ENCODE results near the gene DENND1B. TPM values are rescaled to one million over a fixed set of nuclear protein-coding genes. Genes with fewer than 3 reads are reported as not detected.
"Not testable (repeated sequence)": the region's sequence is repeated elsewhere in the genome, so short reads cannot be mapped to it uniquely, and the experiment has no call there.

Gene DENND1B
- polyA plus RNA-seq, 3 donors: 10.0 to 10.4 (median 10.4) TPM

- DNase-seq: not testable (repeated sequence)
Observed at GRCh38 chr1:197755553-197755952, 19.7 kb downstream of the DENND1B start.

- not testable (repeated sequence) for DNase-seq
Observed at GRCh38 chr1:197752652-197753164, 22.6 kb downstream of the DENND1B start.

- DNase-seq: no peak
Observed at GRCh38 chr1:197750366-197750765, 24.9 kb downstream of the DENND1B start.

GRCh38 chr1:197745911-197746310, 29.4 kb downstream of the DENND1B start:
- DNase-seq: no peak

GRCh38 chr1:197744979-197745378, 30.3 kb downstream of the DENND1B start:
- no peak for DNase-seq

- no peak for DNase-seq
Observed at GRCh38 chr1:197743578-197743977, 31.7 kb downstream of the DENND1B start.

- no peak for DNase-seq
Observed at GRCh38 chr1:197740992-197741391, 34.3 kb downstream of the DENND1B start.

- no peak for DNase-seq
Observed at GRCh38 chr1:197738927-197739326, 36.4 kb downstream of the DENND1B start.

- DNase-seq: no peak
Observed at GRCh38 chr1:197737916-197738315, 37.4 kb downstream of the DENND1B start.

- DNase-seq: no peak
Observed at GRCh38 chr1:197736685-197737084, 38.6 kb downstream of the DENND1B start.

GRCh38 chr1:197735461-197735860, 39.8 kb downstream of the DENND1B start:
- DNase-seq: no peak

- no peak for DNase-seq
Observed at GRCh38 chr1:197733324-197733723, 42.0 kb downstream of the DENND1B start.

- DNase-seq: no peak
Observed at GRCh38 chr1:197732187-197732586, 43.1 kb downstream of the DENND1B start.

- no peak for DNase-seq
Observed at GRCh38 chr1:197731449-197731848, 43.8 kb downstream of the DENND1B start.

- DNase-seq: no peak
Observed at GRCh38 chr1:197725976-197726375, 49.3 kb downstream of the DENND1B start.

- DNase-seq: peak; percentile 11
Observed at GRCh38 chr1:197725044-197725443, 50.2 kb downstream of the DENND1B start.

- DNase-seq: no peak
Observed at GRCh38 chr1:197715806-197716205, 59.5 kb downstream of the DENND1B start.

- DNase-seq: no peak
Observed at GRCh38 chr1:197706601-197707000, 68.7 kb downstream of the DENND1B start.

- DNase-seq: no peak
Observed at GRCh38 chr1:197705941-197706340, 69.3 kb downstream of the DENND1B start.

GRCh38 chr1:197700688-197701087, 74.6 kb downstream of the DENND1B start:
- DNase-seq: not testable (repeated sequence)

- no peak for DNase-seq
Observed at GRCh38 chr1:197696372-197696771, 78.9 kb downstream of the DENND1B start.

- DNase-seq: no peak
Observed at GRCh38 chr1:197695961-197696360, 79.3 kb downstream of the DENND1B start.

- peak; percentile 3 for DNase-seq
Observed at GRCh38 chr1:197692965-197693364, 82.3 kb downstream of the DENND1B start.

- DNase-seq: no peak
Observed at GRCh38 chr1:197691816-197692215, 83.5 kb downstream of the DENND1B start.

GRCh38 chr1:197690074-197690473, 85.2 kb downstream of the DENND1B start:
- no peak for DNase-seq

All from renal pelvis (tissue), 4 donors.